Tibial nerve (tissue), 4 donors: ENCODE results near the gene PMIS2.
A peak's percentile ranks its signal among the peaks of the same experiment; 100 is the strongest.

Source experiments
- CTCF ChIP-seq, 5 experiments: fragments of 200-600 bp in 3 of 5; fragments of 450-650 bp in 2 of 5; sonication (generic) in 3 of 5; IDR thresholded peaks; one replicate each; pipeline ENCODE4 v1.5.1; 2016 to 2019; ENCODE audit warnings: antibody characterized with exemption in 5 of 5, mild to moderate bottlenecking in 3 of 5, moderate library complexity in 2 of 5
- EP300 ChIP-seq, 2 donors: sonication (generic); formaldehyde crosslinking; IDR thresholded peaks; one replicate each; pipeline ENCODE4 v1.6.1; 2017; ENCODE audit warnings: antibody characterized with exemption in 2 of 2, mild to moderate bottlenecking in 1 of 2
- POLR2A ChIP-seq, 2 donors: fragments of 450-650 bp; IDR thresholded peaks; one replicate each; pipeline ENCODE4 v1.6.1; 2017; ENCODE audit warnings: antibody characterized with exemption in 2 of 2, mild to moderate bottlenecking in 2 of 2, moderate library complexity in 2 of 2

DNA sequence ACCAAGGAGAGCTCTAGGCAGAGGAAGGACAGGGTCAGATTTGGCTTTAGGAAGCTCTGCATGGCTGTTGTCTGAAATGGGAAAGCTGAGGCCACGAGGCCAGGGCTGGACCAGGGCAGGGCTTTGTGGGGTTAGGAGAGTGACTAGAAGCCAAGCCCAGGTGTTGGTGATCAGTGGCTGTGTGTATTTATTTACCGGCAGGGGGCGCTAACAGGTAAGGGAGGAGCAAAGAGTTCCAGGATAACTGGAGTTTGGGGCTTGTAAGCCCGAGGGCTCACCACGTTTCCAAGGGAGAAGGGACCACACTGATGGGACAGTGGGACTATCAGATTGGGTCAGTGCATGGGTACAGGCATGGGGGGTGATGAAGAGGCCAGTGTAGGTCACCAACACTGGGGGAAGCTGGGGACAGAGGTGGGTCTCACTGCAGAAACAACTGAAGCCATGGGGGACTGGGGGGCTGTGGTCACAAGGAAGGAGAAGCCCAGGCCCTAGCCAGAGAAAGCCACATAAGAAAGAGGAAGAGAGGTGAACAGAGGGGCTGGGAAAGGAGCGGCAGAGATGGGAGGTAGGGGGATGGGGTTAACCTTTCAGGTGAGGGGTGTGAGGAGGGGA lies 36.7 kb upstream of the PMIS2 start:
- TF ChIP-seq POLR2A (IDR thresholded peaks at IDR 0.05): no peak
- TF ChIP-seq CTCF (IDR thresholded peaks at IDR 0.05): peak; percentile 58 to 73 (median 69)
- TF ChIP-seq EP300 (IDR thresholded peaks at IDR 0.05): no peak
